Measurements from ENCODE around the gene LRRC8E.
"Not testable (repeated sequence)": the region's sequence is repeated elsewhere in the genome, so short reads cannot be mapped to it uniquely, and the experiment has no call there.

LRRC8E gene

GRCh38 chr19:7916955-7917266 is 28.6 kb downstream of the LRRC8E start:
- Histone ChIP-seq H3K79me2 (ENCODE audit: insufficient read depth, low read depth) (no peaks in the 10 kb centered on the region), H3K36me3 (ENCODE audit: insufficient read depth) (no peaks in the 10 kb centered on the region), H3K27me3 (ENCODE audit: insufficient read depth, low read depth) (peaks cover 27% of the 10 kb centered on the region), H3K4me2 (peak overlapping the region; percentile 48), H4K20me1 (ENCODE audit: insufficient read depth) (no peaks in the 10 kb centered on the region), H3K9ac (no peak overlapping the region; the same call in 1 of the 2 replicates), H3K4me1 (ENCODE audit: low read depth, poor library complexity, severe bottlenecking) (peaks cover 14% of the 10 kb centered on the region), H2AFZ (ENCODE audit: low read depth) (peak overlapping the region; percentile 48), H3K4me3 (IDR thresholded peaks at IDR 0.05; ENCODE audit: insufficient read depth, low read depth, low read length) (no peak overlapping the region), H3K27ac (no peak overlapping the region)
- TF ChIP-seq CTCF (conservative IDR thresholded peaks at IDR 0.05; ENCODE audit: low read depth, low read length) = no peak

- Histone ChIP-seq H4K20me1 (ENCODE audit: insufficient read depth) (no peaks in the 10 kb centered on the region), H3K9ac (no peak overlapping the region), H3K36me3 (ENCODE audit: insufficient read depth) (no peaks in the 10 kb centered on the region), H2AFZ (ENCODE audit: low read depth) (peak overlapping the region; percentile 48), H3K27ac (no peak overlapping the region), H3K4me2 (peak overlapping the region; percentile 48; the same call in 1 of the 2 replicates), H3K79me2 (ENCODE audit: insufficient read depth, low read depth) (no peaks in the 10 kb centered on the region), H3K27me3 (ENCODE audit: insufficient read depth, low read depth) (peaks cover 27% of the 10 kb centered on the region), H3K4me3 (IDR thresholded peaks at IDR 0.05; ENCODE audit: insufficient read depth, low read depth, low read length) (no peak overlapping the region), H3K4me1 (ENCODE audit: low read depth, poor library complexity, severe bottlenecking) (peaks cover 14% of the 10 kb centered on the region)
- TF ChIP-seq CTCF (conservative IDR thresholded peaks at IDR 0.05; ENCODE audit: low read depth, low read length) = no peak
These were observed 29.2 kb downstream of the LRRC8E start for GRCh38 chr19:7917267-7918061.

GRCh38 chr19:7918062-7918614 is 29.8 kb downstream of the LRRC8E start:
- H2AFZ ChIP-seq (ENCODE audit: low read depth) = peak overlapping the region; percentile 48; the same call in 1 of the 2 replicates

GRCh38 chr19:7918615-7919421 is 30.5 kb downstream of the LRRC8E start:
- Histone ChIP-seq H3K27me3 (ENCODE audit: insufficient read depth, low read depth) (peaks cover 27% of the 10 kb centered on the region), H3K4me1 (ENCODE audit: low read depth, poor library complexity, severe bottlenecking) (peaks cover 14% of the 10 kb centered on the region), H3K4me2 (peak overlapping the region; percentile 81; the same call in 1 of the 2 replicates), H3K9ac (no peak overlapping the region), H3K79me2 (ENCODE audit: insufficient read depth, low read depth) (no peaks in the 10 kb centered on the region), H3K27ac (no peak overlapping the region), H4K20me1 (ENCODE audit: insufficient read depth) (no peaks in the 10 kb centered on the region), H2AFZ (ENCODE audit: low read depth) (no peak overlapping the region), H3K4me3 (IDR thresholded peaks at IDR 0.05; ENCODE audit: insufficient read depth, low read depth, low read length) (no peak overlapping the region), H3K36me3 (ENCODE audit: insufficient read depth) (no peaks in the 10 kb centered on the region)
- TF ChIP-seq CTCF (conservative IDR thresholded peaks at IDR 0.05; ENCODE audit: low read depth, low read length) = no peak

More at GRCh38 chr19:7918062-7918614, 29.8 kb downstream of the LRRC8E start:
- H3K4me3 ChIP-seq (IDR thresholded peaks at IDR 0.05; ENCODE audit: insufficient read depth, low read depth, low read length); H3K9ac ChIP-seq; H3K27ac ChIP-seq; H3K79me2 ChIP-seq (ENCODE audit: insufficient read depth, low read depth); H4K20me1 ChIP-seq (ENCODE audit: insufficient read depth); H3K36me3 ChIP-seq (ENCODE audit: insufficient read depth): not testable (repeated sequence)
- peaks cover 14% of the 10 kb centered on the region for H3K4me1 ChIP-seq (ENCODE audit: low read depth, poor library complexity, severe bottlenecking)
- H3K27me3 ChIP-seq (ENCODE audit: insufficient read depth, low read depth) = peaks cover 27% of the 10 kb centered on the region
- H3K4me2 ChIP-seq = 0 out of 2 replicates have a peak overlapping the region, but pooled peaks have one; percentile 21

Data from KMS-11 (cell line).